Neural crest cell (in vitro differentiated cells): Measurements from ENCODE around the gene URI1. TPM values are rescaled to one million over a fixed set of nuclear protein-coding genes. Genes with fewer than 3 reads are reported as not detected.

Experiments used
- DNase-seq: peaks from one replicate; pipeline ENCODE4 v3.0.0; 2021; ENCODE audit warnings: low read depth, mixed read lengths, low spot score
- H3K27ac Mint-ChIP-seq: one replicate; pipeline ENCODE4 v1.8.0; 2021; ENCODE audit warnings: mild to moderate bottlenecking, mixed read lengths; ENCODE audit not compliant: unreplicated experiment
- H3K27me3 Mint-ChIP-seq: 2 replicates; pipeline ENCODE4 v1.8.0; 2021; ENCODE audit warnings: low read depth, mild to moderate bottlenecking, mixed read lengths
- H3K36me3 Mint-ChIP-seq: 2 replicates; pipeline ENCODE4 v1.8.0; 2021; ENCODE audit warnings: low read depth, mild to moderate bottlenecking, mixed read lengths
- H3K4me1 Mint-ChIP-seq: 2 replicates; pipeline ENCODE4 v1.8.0; 2021; ENCODE audit warnings: mixed read lengths
- H3K4me3 Mint-ChIP-seq: one replicate; pipeline ENCODE4 v1.8.0; 2021; ENCODE audit warnings: mild to moderate bottlenecking, mixed read lengths
- H3K9me3 Mint-ChIP-seq: 2 replicates; pipeline ENCODE4 v1.8.0; 2021; ENCODE audit warnings: mixed read lengths
- total RNA-seq: library from RNA; stranded (reverse); gene quantifications from 2 replicates; pipeline ENCODE4 v1.2.1, GENCODE V29; 2021
- TF ChIP-seq, protein P1 (sequence below): fragments of 200-600 bp; sonication (generic); conservative IDR thresholded peaks from 2 replicates; pipeline ENCODE4 v1.5.0; 2021; ENCODE audit warnings: antibody characterized with exemption, mild to moderate bottlenecking

Gene URI1
- total RNA-seq, 1 donor from 2014 or later: 58.6 TPM

GRCh38 chr19:30063650-30064347 is 121.8 kb downstream of the URI1 start:
- Mint-ChIP-seq H3K4me1 (peaks cover 13% of the 10 kb centered on the region), H3K36me3 (no peaks in the 10 kb centered on the region), H3K4me3 (no peak overlapping the region), H3K9me3 (peaks cover 10% of the 10 kb centered on the region), H3K27ac (no peak overlapping the region), H3K27me3 (no peaks in the 10 kb centered on the region)
- no peak for DNase-seq
- TF ChIP-seq, protein P1, sequence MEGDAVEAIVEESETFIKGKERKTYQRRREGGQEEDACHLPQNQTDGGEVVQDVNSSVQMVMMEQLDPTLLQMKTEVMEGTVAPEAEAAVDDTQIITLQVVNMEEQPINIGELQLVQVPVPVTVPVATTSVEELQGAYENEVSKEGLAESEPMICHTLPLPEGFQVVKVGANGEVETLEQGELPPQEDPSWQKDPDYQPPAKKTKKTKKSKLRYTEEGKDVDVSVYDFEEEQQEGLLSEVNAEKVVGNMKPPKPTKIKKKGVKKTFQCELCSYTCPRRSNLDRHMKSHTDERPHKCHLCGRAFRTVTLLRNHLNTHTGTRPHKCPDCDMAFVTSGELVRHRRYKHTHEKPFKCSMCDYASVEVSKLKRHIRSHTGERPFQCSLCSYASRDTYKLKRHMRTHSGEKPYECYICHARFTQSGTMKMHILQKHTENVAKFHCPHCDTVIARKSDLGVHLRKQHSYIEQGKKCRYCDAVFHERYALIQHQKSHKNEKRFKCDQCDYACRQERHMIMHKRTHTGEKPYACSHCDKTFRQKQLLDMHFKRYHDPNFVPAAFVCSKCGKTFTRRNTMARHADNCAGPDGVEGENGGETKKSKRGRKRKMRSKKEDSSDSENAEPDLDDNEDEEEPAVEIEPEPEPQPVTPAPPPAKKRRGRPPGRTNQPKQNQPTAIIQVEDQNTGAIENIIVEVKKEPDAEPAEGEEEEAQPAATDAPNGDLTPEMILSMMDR: no peak

DNA sequence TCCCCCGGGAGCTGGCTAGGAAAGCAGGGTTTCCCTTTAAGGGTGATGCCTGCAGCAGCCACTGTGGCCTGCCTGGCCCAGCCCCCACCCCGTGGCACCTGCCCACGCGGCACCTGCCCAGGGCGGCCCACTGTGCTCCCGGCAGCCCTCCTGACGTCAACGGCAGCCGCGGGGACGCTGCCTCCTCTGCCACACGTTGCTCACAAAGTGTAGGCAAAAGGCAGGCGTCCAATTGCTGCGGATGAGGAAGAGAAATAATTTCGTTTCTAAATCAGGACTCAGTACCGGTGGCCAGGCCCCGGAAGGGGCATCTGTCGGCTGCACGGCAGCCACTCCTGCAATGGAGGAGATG is 122.3 kb downstream of the URI1 start:
- H3K36me3 Mint-ChIP-seq: no peaks in the 10 kb centered on the region
- no peak overlapping the region for H3K4me3 Mint-ChIP-seq
- H3K27me3 Mint-ChIP-seq: no peaks in the 10 kb centered on the region
- TF ChIP-seq, protein P1: no peak
- H3K9me3 Mint-ChIP-seq: peaks cover 10% of the 10 kb centered on the region
- no peak for DNase-seq
- peaks cover 13% of the 10 kb centered on the region for H3K4me1 Mint-ChIP-seq
- H3K27ac Mint-ChIP-seq: no peak overlapping the region

- H3K36me3 Mint-ChIP-seq: no peaks in the 10 kb centered on the region
- TF ChIP-seq, protein P1: no peak
- peaks cover 10% of the 10 kb centered on the region for H3K9me3 Mint-ChIP-seq
- H3K27me3 Mint-ChIP-seq: no peaks in the 10 kb centered on the region
- DNase-seq: no peak
- H3K27ac Mint-ChIP-seq: peak overlapping the region; percentile 75
- H3K4me3 Mint-ChIP-seq: no peak overlapping the region
- peaks cover 9% of the 10 kb centered on the region for H3K4me1 Mint-ChIP-seq
Measured at GRCh38 chr19:30064771-30065494, 122.9 kb downstream of the URI1 start.

GRCh38 chr19:30065680-30066606 is 123.9 kb downstream of the URI1 start:
- DNase-seq: no peak
- Mint-ChIP-seq H3K36me3 (no peaks in the 10 kb centered on the region), H3K4me1 (peaks cover 6% of the 10 kb centered on the region), H3K9me3 (peaks cover 10% of the 10 kb centered on the region), H3K27ac (no peak overlapping the region), H3K4me3 (no peak overlapping the region), H3K27me3 (no peaks in the 10 kb centered on the region)
- TF ChIP-seq, protein P1: no peak

Other genes with a start within 250 kb of the URI1 start
- 37.9 and 38.1 TPM in 2 replicates for gene C19orf12, start 227.0 kb upstream of the URI1 start, total RNA-seq
- gene CCNE1, start 130.2 kb upstream of the URI1 start, total RNA-seq: 26.1 and 29.7 TPM in 2 replicates